Measurements from ENCODE around the gene GALNT13. TPM values are rescaled to one million over a fixed set of nuclear protein-coding genes. Genes with fewer than 3 reads are reported as not detected.

Gene GALNT13
- total and polyA plus RNA-seq, 4 donors, result not detected

DNA sequence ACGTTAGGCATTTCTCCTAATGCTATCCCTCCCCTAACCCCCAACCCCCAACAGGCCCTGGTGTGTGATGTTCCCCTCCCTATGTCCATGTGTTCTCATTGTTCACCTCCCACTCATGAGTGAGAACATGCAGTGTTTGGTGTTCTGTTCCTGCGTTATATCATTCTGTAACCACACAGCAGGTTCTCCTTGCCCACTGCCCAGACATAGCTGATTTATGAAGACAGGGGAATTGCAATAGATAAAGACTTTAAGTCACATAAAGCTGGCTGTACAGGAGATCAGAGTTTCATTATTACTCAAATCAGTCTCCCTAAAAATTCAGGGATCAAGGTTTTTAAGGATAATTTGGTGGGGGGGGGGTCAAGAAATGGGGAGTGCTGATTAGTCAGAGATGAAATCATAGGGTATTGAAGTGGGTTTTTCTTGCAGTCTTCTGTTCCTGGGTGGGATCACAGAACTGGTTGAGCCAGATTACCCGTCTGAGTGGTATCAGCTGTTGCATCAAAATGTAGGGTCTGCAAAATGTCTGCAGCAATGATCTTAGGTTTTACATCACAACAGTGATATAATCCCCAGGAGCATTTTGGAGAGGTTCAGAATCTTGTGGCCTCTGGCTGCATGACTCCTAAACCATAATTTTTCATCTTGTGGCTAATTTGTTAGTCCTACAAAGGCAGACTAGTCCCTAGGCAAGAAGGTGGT is 434.7 kb downstream of the GALNT13 start:
- Histone ChIP-seq H3K9ac (ENCODE audit: low read depth in 1 of 2, low read length in 2 of 2) (no peak overlapping the region), H3K9me3 (ENCODE audit: control insufficient read depth in 4 of 4, low read length in 3 of 4) (no peaks in the 10 kb centered on the region), H3K27me3 (ENCODE audit: control insufficient read depth in 4 of 4, insufficient read depth in 4 of 4, low read length in 3 of 4) (no peaks in the 10 kb centered on the region), H3K27ac (ENCODE audit: low read depth in 1 of 2, low read length in 2 of 2) (no peak overlapping the region), H3K36me3 (ENCODE audit: control insufficient read depth in 4 of 4, insufficient read depth in 3 of 4, low read depth in 1 of 4, low read length in 3 of 4) (no peaks in the 10 kb centered on the region), H3K4me3 (ENCODE audit: low read depth in 1 of 3, low read length in 3 of 3) (no peak overlapping the region), H3K4me1 (ENCODE audit: control insufficient read depth in 4 of 4, insufficient read depth in 4 of 4, low read length in 3 of 4) (no peaks in the 10 kb centered on the region)
- DNase-seq (ENCODE audit: low spot score), result no peak
- TF ChIP-seq EGR1 (IDR thresholded peaks at IDR 0.05; ENCODE audit: low read depth in 2 of 2) (no peak), FOXA1 (IDR thresholded peaks at IDR 0.05) (no peak), CTCF (IDR thresholded peaks at IDR 0.05; ENCODE audit: low read depth, low read length, missing input control) (no peak), HNF4A (conservative IDR thresholded peaks at IDR 0.05) (no peak), YY1 (IDR thresholded peaks at IDR 0.05) (no peak), RAD21 (IDR thresholded peaks at IDR 0.05) (no peak), ATF3 (IDR thresholded peaks at IDR 0.05) (no peak), TAF1 (conservative IDR thresholded peaks at IDR 0.05) (no peak), JUND (IDR thresholded peaks at IDR 0.05) (no peak), ZBTB33 (IDR thresholded peaks at IDR 0.05) (no peak), RXRA (IDR thresholded peaks at IDR 0.05) (no peak), SP1 (IDR thresholded peaks at IDR 0.05) (no peak), MAX (IDR thresholded peaks at IDR 0.05) (no peak), HNF4G (IDR thresholded peaks at IDR 0.05) (no peak), GABPA (IDR thresholded peaks at IDR 0.05 in 1 of 2, conservative IDR thresholded peaks at IDR 0.05 in 1 of 2) (no peak), NR2F2 (IDR thresholded peaks at IDR 0.05) (no peak)
- TF ChIP-seq, protein P1, sequence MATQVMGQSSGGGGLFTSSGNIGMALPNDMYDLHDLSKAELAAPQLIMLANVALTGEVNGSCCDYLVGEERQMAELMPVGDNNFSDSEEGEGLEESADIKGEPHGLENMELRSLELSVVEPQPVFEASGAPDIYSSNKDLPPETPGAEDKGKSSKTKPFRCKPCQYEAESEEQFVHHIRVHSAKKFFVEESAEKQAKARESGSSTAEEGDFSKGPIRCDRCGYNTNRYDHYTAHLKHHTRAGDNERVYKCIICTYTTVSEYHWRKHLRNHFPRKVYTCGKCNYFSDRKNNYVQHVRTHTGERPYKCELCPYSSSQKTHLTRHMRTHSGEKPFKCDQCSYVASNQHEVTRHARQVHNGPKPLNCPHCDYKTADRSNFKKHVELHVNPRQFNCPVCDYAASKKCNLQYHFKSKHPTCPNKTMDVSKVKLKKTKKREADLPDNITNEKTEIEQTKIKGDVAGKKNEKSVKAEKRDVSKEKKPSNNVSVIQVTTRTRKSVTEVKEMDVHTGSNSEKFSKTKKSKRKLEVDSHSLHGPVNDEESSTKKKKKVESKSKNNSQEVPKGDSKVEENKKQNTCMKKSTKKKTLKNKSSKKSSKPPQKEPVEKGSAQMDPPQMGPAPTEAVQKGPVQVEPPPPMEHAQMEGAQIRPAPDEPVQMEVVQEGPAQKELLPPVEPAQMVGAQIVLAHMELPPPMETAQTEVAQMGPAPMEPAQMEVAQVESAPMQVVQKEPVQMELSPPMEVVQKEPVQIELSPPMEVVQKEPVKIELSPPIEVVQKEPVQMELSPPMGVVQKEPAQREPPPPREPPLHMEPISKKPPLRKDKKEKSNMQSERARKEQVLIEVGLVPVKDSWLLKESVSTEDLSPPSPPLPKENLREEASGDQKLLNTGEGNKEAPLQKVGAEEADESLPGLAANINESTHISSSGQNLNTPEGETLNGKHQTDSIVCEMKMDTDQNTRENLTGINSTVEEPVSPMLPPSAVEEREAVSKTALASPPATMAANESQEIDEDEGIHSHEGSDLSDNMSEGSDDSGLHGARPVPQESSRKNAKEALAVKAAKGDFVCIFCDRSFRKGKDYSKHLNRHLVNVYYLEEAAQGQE (IDR thresholded peaks at IDR 0.05), result no peak
- WGBS, result 74% methylated on average over 3 of the region's 3 CpGs

All from liver (tissue), 9 donors.